Left lung (tissue), 10 donors: Measurements from ENCODE around the gene SAPCD2. TPM values are rescaled to one million over a fixed set of nuclear protein-coding genes. Genes with fewer than 3 reads are reported as not detected.

Experiments used
- ATAC-seq: fragments of 200-7000 bp; cut with Tn5 transposase; one replicate; pipeline ENCODE4 v1.9.1; 2020; ENCODE audit warnings: moderate library complexity
- DNase-seq, 4 donors: peaks; one replicate each; pipeline ENCODE4 v3.0.0-alpha.2; 2013 to 2020
- H3K27ac ChIP-seq, 2 donors: fragments of 200-600 bp; sonication (generic) in 1 of 2; one replicate each; pipeline versions ENCODE4 v1.5.0 to v1.8.0; 2020 to 2021
- H3K27me3 ChIP-seq, 2 donors: fragments of 200-600 bp; sonication (generic) in 1 of 2; one replicate each; pipeline versions ENCODE4 v1.5.0 to v1.8.0; 2020 to 2021
- H3K36me3 ChIP-seq, 2 donors: fragments of 200-600 bp; sonication (generic) in 1 of 2; one replicate each; pipeline versions ENCODE4 v1.5.0 to v1.8.0; 2020 to 2021
- H3K4me1 ChIP-seq, 2 donors: fragments of 200-600 bp; one replicate each; pipeline ENCODE4 v1.8.0; 2021
- H3K4me3 ChIP-seq, 2 donors: fragments of 200-600 bp; sonication (generic) in 1 of 2; one replicate each; pipeline versions ENCODE4 v1.5.0 to v1.8.0; 2020 to 2021; ENCODE audit warnings: mild to moderate bottlenecking in 1 of 2
- H3K9me3 ChIP-seq, 2 donors: fragments of 200-600 bp; sonication (generic) in 1 of 2; one replicate each; pipeline versions ENCODE4 v1.5.0 to v1.8.0; 2020 to 2021
- intact Hi-C, 2 donors: fragments of 100-400 bp; cut with DNase I; formaldehyde crosslinking; loops; one replicate each; pipeline versions ENCODE4 v1.11.2 to v1.14.2; 2022
- polyA plus RNA-seq, 6 donors: library from polyadenylated mRNA; unstranded; fragments of 120-200 nt; gene quantifications; one replicate each; pipeline ENCODE4 v1.2.1, GENCODE V29; 2013; ENCODE audit not compliant: insufficient read length in 6 of 6
- total RNA-seq, 2 donors: library from RNA; stranded (reverse); fragmentation: NEBNext Ultra II Directional; extraction: Animal tissue kit (Norgen Biotek cat#: 25700); gene quantifications; one replicate each; pipeline ENCODE4 v1.2.1, GENCODE V29; 2021
- TF ChIP-seq, protein P1 (sequence below), 2 donors: fragments of 200-600 bp; sonication (generic) in 1 of 2; IDR thresholded peaks; one replicate each; pipeline versions ENCODE4 v1.5.0 to v1.8.0; 2021; ENCODE audit warnings: antibody characterized with exemption in 2 of 2
- donor health status: DM: no; HTN: yes; CAD: no.
- donor health status: DM: no; HTN: no; CAD: no.

SAPCD2 gene
- total and polyA plus RNA-seq, 8 donors: 2.7 to 15.1 (median 9.1) TPM

DNA sequence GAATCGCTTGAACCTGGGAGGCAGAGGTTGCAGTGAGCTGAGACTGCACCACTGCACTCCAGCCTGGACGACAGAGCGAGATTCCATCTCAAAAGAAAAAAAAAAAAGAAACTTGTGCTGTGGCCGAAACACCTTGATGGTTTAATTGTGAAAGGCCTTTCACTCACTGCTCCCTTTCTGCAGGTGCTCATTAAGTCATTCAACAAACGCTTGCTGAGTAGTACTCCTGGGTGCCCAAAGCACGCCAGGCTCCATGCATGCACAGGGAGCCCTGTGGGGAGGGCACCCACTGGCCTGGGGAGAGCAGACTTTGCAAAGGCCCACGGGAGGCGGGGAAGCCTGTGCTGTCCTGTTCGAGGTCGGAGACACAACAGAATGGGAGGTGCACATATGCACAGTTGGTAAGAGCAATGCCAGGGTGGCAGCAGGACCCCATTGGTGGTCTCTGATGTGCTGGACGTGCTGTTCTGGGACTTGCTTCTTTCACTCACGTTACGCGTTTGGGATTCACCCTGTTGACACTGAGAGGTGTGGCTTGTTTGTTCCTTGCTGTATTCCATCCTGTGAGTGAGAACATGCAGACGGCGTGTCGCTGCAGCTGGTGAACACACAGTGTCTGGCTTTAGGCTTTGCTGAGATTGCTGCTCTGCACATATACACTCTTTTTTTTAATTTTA is 13.5 kb downstream of the SAPCD2 start:
- Histone ChIP-seq H3K36me3 (no peaks in the 10 kb centered on the region), H3K4me1 (peaks cover 9 to 38% of the 10 kb centered on the region in 2 donors), H3K27ac (no peak overlapping the region), H3K4me3 (no peak overlapping the region), H3K27me3 (peaks cover 15 to 40% of the 10 kb centered on the region in 2 donors), H3K9me3 (no peaks in the 10 kb centered on the region)
- DNase-seq: peak in 2 of 4 donors; percentile 51 to 70
- intact Hi-C loops: no loop called here
- no peak for ATAC-seq
- TF ChIP-seq, protein P1, sequence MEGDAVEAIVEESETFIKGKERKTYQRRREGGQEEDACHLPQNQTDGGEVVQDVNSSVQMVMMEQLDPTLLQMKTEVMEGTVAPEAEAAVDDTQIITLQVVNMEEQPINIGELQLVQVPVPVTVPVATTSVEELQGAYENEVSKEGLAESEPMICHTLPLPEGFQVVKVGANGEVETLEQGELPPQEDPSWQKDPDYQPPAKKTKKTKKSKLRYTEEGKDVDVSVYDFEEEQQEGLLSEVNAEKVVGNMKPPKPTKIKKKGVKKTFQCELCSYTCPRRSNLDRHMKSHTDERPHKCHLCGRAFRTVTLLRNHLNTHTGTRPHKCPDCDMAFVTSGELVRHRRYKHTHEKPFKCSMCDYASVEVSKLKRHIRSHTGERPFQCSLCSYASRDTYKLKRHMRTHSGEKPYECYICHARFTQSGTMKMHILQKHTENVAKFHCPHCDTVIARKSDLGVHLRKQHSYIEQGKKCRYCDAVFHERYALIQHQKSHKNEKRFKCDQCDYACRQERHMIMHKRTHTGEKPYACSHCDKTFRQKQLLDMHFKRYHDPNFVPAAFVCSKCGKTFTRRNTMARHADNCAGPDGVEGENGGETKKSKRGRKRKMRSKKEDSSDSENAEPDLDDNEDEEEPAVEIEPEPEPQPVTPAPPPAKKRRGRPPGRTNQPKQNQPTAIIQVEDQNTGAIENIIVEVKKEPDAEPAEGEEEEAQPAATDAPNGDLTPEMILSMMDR (IDR thresholded peaks at IDR 0.05): no peak

DNA sequence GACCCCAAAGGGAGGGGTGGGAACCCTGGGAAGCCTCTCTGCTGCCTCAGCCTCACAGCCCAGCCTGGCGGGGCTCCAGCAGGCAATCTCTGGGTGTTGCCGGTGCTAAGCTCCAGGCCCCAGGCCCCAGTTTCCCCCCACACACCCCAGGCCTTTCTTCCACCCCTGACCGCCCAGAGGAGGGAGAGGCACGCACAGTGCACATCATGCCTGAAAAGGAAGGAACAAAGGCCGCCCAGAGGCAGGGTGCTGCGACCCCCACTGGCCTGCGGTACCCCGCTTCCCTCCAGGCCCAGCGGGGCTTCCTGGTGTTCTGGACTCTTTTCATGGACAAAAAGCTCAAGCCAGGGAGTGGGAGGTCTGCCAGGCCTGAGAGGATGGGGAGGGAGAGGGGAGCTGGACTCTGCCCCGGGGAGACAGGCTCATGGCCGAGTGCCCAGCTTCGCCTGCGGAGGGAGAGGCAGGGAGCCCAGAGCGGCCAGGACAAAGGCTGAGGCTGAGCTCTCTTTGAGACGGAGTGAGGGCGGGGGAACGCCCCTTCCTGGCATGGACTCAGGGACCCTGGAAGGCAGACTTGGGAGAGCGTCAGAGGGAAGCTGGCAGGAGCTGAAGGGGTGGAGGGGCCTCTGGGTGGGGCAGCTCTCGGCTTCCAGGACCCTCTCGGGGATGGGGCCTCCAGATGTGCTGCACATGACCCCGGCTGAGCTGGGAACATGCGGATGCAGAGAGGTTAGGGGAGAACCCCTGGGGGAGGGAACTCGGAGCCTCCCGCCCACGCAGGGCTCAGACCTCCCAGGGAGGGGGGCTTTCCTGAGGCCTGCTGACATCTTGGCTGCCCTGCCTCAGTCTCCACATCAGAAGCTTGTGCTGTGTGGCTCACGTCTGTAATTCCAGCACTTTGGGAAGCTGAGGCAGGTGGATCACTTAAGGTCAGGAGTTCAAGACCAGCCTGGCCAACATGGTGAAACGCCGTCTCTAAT is 14.7 kb downstream of the SAPCD2 start:
- peak; percentile 64 for ATAC-seq
- intact Hi-C loops: no loop called here
- no peak overlapping the region for H3K4me3 ChIP-seq
- H3K9me3 ChIP-seq: no peaks in the 10 kb centered on the region
- H3K27me3 ChIP-seq: peaks cover 15 to 52% of the 10 kb centered on the region in 2 donors
- TF ChIP-seq, protein P1 (IDR thresholded peaks at IDR 0.05): no peak
- H3K27ac ChIP-seq: no peak overlapping the region
- H3K4me1 ChIP-seq: peaks cover 9 to 38% of the 10 kb centered on the region in 2 donors
- H3K36me3 ChIP-seq: no peaks in the 10 kb centered on the region
- peak; percentile 78 to 96 (median 88) for DNase-seq

DNA sequence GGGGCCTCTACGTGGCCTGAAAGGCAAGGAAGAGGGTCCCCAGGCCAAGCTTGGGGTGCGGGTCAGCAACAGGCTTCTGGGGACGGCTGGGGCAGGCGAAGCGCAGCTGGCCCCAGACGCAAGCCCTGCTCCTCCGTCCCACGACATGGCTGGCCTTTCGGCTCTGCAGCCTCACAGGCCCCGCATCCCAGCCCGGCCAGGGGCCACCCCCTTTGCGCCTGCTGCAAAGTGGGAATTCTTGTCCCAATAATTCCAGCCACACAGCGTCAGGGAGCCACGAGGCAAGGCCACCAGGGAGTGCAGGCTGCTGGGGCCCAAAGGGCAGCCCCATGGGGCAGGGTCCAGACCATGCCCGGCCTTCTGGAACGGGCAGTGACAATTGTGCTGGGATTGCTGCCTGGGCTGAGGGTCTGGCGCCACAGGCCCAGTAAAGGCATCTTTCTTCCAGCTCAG is 15.4 kb downstream of the SAPCD2 start:
- Histone ChIP-seq H3K27ac (no peak overlapping the region), H3K4me1 (peaks cover 9 to 38% of the 10 kb centered on the region in 2 donors), H3K4me3 (no peak overlapping the region), H3K27me3 (peaks cover 15 to 59% of the 10 kb centered on the region in 2 donors), H3K36me3 (no peaks in the 10 kb centered on the region), H3K9me3 (no peaks in the 10 kb centered on the region)
- intact Hi-C loops: no loop called here
- DNase-seq (no peak), ATAC-seq (no peak)
- TF ChIP-seq, protein P1 (IDR thresholded peaks at IDR 0.05): no peak

DNA sequence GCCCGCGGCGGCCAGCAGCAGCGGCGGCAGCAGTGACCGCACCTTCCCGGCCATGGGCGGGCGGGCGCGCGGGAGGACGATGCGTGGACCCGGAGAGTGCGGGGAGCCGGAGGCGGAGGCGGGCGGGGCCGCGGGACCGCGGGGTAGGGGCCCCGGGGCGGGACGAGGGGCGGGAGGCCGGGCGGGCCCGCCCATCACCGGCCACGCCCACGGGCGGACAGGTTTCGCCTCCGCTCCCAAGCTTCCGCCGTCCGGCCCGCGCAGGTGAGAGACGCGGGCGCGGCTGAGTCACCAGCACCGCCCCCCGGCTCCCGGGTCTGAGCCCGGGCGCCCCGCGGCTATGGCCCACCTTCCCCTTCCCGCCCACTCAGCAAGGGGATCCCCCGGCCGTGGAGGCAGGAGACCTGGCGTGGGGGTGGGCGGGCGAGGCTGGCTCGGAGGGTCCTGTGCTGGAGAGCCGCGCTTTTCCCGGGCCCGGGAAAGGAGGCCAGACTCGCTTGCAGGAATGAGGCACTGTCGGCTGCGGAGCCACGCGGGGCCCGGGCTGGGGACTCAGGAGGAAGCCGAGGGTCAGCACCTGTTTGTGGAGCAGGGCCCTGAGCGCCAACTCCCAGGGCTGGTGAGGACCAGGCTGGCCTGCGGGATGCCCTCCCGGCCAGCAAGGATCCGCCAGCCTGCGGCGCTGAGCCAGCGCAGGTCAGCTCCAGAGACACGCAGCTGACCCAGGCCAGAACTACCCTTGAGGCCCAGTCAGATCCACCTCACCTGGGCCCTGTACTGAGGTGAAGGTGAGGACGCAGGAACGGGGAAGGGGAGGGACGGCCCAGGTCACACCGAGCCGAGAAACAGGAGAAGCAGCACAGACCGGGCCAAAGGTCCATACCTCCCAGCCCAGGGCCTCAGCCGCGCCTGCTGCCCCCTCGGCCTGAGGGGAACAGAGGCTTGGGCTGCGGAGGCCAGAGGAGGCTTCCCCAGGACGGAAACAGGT is 16.1 kb downstream of the SAPCD2 start, which contains the start of gene ENTPD2:
ENTPD2 (minus strand) TSS at position 118 of the 988 bp plus-strand sequence; CDS start at position 54, 64 bp downstream.
- H3K36me3 ChIP-seq: no peaks in the 10 kb centered on the region
- no peaks in the 10 kb centered on the region for H3K9me3 ChIP-seq
- H3K4me1 ChIP-seq: peaks cover 9 to 38% of the 10 kb centered on the region in 2 donors
- ATAC-seq (peak; percentile 90), DNase-seq (peak in 1 of 4 donors; percentile 90)
- intact Hi-C loops: no loop called here
- H3K27ac ChIP-seq: no peak within 1 kb of the TSS
- TF ChIP-seq, protein P1 (IDR thresholded peaks at IDR 0.05): no peak
- H3K27me3 ChIP-seq: peaks cover 21 to 67% of the 10 kb centered on the region in 2 donors
- H3K4me3 ChIP-seq: peak within 1 kb of the TSS; percentile 15 to 40
